GM04504 (cell line): ENCODE measurements around the gene MGAT5.

Experiments used
- DNase-seq: peaks from one replicate; pipeline ENCODE4 v3.0.0-alpha.2; 2012; ENCODE audit warnings: low read depth

MGAT5 gene

GRCh38 chr2:134362740-134363139 lies 108.9 kb downstream of the MGAT5 start:
- no peak for DNase-seq

GRCh38 chr2:134365356-134365755 lies 111.5 kb downstream of the MGAT5 start:
- DNase-seq = no peak

DNA sequence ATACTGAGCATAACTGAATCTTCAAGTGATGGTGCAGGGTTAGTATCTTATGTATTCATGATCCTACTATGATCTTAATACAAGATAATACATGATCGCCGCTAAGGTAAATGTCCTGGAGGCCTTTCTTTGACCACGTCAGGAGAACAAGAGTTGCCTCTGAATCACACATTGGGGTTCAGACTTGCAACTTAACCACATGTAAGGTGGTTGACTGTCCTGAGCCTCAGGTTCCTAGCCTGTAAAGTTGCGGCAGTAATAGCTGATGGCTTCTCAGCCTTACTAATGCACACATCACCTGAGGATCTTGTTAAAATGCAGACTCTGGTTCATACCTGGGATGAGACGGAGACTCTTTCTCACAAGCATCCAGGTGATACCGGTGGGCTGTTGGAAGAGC lies 112.5 kb downstream of the MGAT5 start:
- no peak for DNase-seq

DNA sequence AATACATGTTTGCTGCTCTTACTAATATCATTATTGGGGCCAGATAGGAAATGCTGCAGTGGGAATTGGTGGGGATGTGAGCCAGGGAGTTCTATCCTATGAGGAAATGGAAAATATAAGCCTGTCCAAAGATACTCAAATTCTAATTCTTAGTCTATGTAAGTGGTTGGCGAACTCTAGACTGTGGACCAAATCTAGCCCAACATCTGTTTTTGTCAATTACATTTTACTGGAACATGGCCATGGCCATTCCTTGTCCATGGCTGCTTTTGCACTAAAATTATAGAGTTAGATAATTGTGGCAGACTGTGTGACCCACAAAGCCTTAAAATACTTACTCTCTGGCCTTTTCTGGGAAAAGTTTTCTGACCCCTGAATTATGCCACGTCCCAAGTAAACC lies 113.3 kb downstream of the MGAT5 start:
- DNase-seq = no peak

DNA sequence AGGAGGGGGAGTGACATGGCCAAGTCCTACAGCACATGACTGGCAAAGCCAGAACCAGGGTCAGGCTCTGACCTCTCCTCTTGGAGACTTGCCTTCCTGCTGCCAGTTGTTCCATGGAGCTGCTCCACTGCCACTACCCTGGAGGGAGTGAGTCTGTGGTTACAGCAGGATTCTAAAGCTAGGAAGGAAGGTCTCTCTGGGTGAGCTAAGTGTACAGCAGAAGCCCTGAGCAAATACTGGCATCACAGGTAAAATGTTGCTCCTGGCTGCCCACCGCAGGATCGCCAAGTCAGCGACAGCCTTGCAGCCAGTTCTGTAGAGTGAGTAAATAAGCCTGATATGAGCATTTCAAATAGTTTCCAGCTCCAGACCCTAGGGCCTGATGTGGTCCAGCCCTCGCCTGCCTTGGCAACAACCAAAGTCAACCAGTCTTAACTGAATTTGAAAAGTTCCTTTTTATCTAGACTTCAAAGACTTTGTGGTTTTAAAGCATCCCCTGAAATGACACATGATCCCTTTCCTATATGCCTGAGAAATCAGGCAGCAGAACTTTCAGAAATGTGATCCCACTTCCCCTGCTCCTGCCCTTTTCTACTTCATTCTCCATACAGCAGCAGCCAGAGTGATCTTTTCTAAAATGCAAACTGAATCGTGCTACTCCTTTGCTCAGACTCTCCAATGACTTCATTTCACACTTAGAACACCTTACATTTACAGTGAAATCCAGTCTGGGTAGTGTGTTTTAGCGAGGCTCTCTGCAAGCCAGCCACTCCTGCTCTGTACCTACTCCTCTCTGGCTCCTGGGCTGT lies 114.3 kb downstream of the MGAT5 start:
- DNase-seq = no peak

GRCh38 chr2:134369220-134369902 lies 115.5 kb downstream of the MGAT5 start:
- DNase-seq = no peak

DNA sequence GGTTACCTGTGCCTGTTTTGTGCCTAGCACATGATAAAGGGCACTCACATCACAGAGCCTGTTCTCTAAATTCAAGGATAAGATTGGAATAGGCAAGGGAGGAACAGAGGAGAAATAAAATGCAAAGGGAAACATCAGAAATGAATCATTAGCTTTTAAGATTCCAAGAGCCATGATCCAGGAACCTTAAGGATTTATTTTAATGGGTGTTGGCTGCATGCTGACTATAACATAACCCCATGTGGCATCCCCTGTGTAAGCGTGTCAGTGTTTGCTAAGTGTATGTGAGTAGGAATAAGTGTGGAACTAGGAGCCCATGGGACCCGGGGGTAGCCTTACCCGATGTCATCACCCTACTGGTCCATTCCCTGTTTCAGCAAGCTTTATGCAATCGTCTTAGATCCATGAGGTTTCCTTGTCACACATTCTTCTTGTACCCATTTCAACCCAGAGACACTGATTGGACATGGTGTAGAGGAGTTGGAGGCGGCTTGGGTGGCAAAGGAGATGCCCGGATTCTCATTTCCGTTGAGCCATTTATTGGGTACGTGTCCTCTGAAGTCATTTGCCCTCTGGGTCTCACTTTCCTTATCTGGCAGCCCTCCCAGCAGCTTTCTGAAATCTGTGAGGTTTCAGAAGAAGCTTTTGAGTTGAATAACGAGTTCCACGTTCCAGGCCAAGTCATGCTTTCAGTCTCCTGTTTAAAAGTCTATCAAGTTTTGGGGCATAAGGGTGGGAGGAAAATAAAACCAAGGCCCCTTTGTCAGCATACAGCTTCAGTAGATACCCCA lies 117.0 kb downstream of the MGAT5 start:
- DNase-seq = peak; percentile 65

GRCh38 chr2:134372141-134372540 lies 118.3 kb downstream of the MGAT5 start:
- no peak for DNase-seq

- DNase-seq = peak; percentile 84
These were observed 118.8 kb downstream of the MGAT5 start for GRCh38 chr2:134372611-134373131.

DNA sequence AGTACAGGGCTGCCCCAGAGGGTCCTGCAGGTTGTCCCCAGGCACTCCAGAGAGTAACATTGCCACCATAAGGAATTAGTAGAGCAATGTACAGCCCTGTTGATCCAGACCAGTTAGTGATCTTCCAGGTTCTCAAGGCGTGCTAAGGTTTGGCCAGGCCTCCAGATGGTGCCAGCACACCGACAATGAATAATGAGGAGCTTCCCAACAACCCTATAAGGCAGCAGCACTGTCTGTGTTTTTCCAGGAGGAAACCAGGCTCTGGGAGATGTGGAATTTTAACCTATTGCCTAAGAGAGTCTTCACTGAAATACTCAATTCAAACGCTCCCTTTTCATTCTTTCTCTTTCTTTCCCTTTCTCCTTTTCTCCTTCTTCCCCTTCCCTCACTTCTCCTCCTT lies 122.1 kb downstream of the MGAT5 start:
- peak; percentile 31 for DNase-seq

GRCh38 chr2:134377730-134378129 lies 123.9 kb downstream of the MGAT5 start:
- no peak for DNase-seq

- DNase-seq = no peak
These were observed 125.4 kb downstream of the MGAT5 start for GRCh38 chr2:134379293-134379692.

DNA sequence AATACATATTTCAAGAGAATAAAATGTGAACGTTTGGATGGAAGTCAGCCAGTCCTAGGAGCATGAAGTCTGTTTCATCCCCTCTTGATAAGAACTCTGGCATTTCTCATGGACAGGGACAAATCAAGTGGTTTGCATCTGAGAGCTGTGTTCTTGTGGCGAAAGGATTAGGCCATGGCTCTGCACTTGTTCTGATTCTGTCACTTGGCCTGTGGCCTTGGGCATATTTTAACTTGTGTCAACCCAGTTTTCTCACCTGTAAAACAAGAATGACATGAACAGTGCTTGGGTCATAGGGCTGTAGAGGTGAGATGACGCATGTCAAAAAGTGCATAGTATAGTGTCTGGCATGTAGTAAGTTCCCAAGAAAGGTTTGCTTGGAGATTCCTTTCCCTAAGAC lies 125.8 kb downstream of the MGAT5 start:
- DNase-seq = no peak

GRCh38 chr2:134381141-134381540 lies 127.3 kb downstream of the MGAT5 start:
- DNase-seq = no peak

- no peak for DNase-seq
These were observed 130.3 kb downstream of the MGAT5 start for GRCh38 chr2:134384131-134384530.

DNA sequence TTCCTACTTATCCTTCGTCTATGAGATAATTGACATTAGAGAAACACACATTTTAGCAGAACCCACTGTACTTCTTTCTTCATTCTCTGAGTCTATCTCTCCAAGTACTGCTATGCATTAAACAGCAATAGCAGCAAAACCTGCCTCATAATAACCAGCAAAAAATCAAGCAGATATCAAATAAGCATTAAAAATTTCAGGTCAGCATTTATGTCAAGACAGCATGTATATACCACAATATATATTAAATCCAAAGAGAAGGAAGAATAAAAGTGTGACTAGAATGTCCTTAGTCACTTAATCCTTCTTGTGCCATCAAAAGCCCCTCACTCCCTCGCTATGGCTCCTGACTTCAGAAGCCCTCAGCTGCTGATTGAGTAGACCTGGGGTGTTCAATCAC lies 131.3 kb downstream of the MGAT5 start:
- no peak for DNase-seq

GRCh38 chr2:134386310-134386709 lies 132.4 kb downstream of the MGAT5 start:
- no peak for DNase-seq

GRCh38 chr2:134389381-134389780 lies 135.5 kb downstream of the MGAT5 start:
- DNase-seq = no peak

GRCh38 chr2:134391751-134392160 lies 137.9 kb downstream of the MGAT5 start:
- DNase-seq = no peak

DNA sequence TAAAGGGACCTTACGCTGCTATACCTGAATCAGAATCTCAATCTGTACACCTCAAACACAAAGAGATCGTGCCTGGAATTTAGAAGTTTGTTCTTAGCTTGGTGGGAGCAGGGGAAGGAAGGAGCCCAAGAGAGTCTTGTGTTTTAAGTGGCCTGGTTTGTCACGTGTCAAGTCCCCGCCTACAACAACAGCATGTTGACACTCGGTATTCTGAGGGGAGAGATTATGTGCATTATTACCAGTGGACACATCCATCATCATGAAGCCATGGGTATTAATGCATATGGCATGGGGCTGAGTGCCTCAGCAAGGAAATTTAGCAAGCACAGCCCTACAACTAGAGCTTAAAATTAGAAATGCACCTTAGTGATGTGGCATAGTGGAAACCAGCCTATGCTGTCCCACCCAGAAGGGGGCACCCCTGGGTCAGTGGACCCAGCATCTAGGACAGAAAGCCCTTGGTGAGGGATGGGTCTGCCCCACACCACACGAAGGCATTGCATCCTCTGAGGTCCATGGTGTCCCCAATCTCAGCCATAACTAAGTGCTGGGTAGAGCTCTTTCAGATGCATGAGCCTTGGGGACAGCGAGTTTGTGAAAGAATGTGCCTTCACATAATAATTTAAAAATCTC lies 138.7 kb downstream of the MGAT5 start:
- no peak for DNase-seq

GRCh38 chr2:134393075-134393461 lies 139.2 kb downstream of the MGAT5 start:
- no peak for DNase-seq

DNA sequence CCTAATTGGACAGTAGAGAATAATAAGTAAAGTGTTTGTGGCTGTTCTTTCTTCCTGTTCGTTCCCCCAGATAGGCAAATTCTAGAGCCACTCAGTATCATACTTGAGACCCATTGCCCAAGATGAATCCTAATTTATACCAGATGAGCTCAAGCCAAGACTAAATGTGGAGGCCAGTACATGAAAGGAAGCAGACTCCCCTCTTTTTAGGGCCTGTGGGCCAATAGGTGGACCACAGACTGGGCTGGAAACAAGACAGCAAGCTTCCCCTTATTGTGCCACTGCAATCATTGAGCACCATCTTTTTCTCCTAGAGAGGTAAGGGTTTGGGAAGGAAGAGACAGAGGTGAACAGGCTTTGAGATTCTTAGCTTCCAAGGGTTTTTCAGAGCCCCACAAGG lies 141.9 kb downstream of the MGAT5 start:
- DNase-seq = no peak
